Measurements from ENCODE around the gene SLC38A10. TPM values are rescaled to one million over a fixed set of nuclear protein-coding genes. Genes with fewer than 3 reads are reported as not detected.

Gene SLC38A10
- total RNA-seq, 1 experiment from 2014 or later = 43.8 TPM

GRCh38 chr17:81273698-81274470 lies 21.2 kb downstream of the SLC38A10 start:
- H4K5ac ChIP-seq (ENCODE audit: insufficient read length, low read depth, low read length) = no peak overlapping the region
- TF ChIP-seq CTCF (conservative IDR thresholded peaks at IDR 0.05) = no peak
- H3K14ac ChIP-seq (ENCODE audit: insufficient read depth, low read length) = no peak overlapping the region; the same call in 1 of the 2 replicates
- H4K8ac ChIP-seq (replicated peaks; ENCODE audit: insufficient read length, low read depth, low read length) = no peak overlapping the region
- no peaks in the 10 kb centered on the region for H4K20me1 ChIP-seq (ENCODE audit: control insufficient read depth, insufficient read depth, insufficient read length)
- H3K9ac ChIP-seq (ENCODE audit: extremely low read depth, insufficient read length, low read length) = no peak overlapping the region
- no peak overlapping the region; a peak in 1 of 5 replicates for H3K4me3 Mint-ChIP-seq
- no peaks in the 10 kb centered on the region for H3K79me1 ChIP-seq (ENCODE audit: insufficient read depth, low read depth, low read length, poor library complexity, severe bottlenecking)
- H3K4me1 Mint-ChIP-seq = no peaks in the 10 kb centered on the region
- H3K9me3 ChIP-seq (ENCODE audit: control insufficient read depth, low read depth, low read length) = no peaks in the 10 kb centered on the region
- no peaks in the 10 kb centered on the region for H3K4me1 ChIP-seq (ENCODE audit: insufficient read depth, low read length)
- no peak overlapping the region for H3K23ac ChIP-seq (ENCODE audit: insufficient read length, low read depth, low read length)
- H3K18ac ChIP-seq (ENCODE audit: insufficient read length, low read depth, low read length) = no peak overlapping the region
- H3K79me2 ChIP-seq (ENCODE audit: insufficient read depth, low read length) = no peaks in the 10 kb centered on the region
- no peak overlapping the region for H2BK15ac ChIP-seq (ENCODE audit: low read depth, low read length)
- DNase-seq = no peak
- peaks cover 18 to 57% (median 49%) of the 10 kb centered on the region in 3 experiments for H3K36me3 Mint-ChIP-seq (ENCODE audit: insufficient read depth in 1 of 3, low read depth in 3 of 3)
- no peak overlapping the region for H2BK20ac ChIP-seq (ENCODE audit: low read depth, low read length, poor library complexity, severe bottlenecking)
- no peaks in the 10 kb centered on the region for H3K27me3 Mint-ChIP-seq (ENCODE audit: low read depth)
- H3K9me3 Mint-ChIP-seq = no peaks in the 10 kb centered on the region
- no peak overlapping the region for H3K56ac ChIP-seq (ENCODE audit: insufficient read length, low read depth, low read length)
- no peak overlapping the region for H3K27ac ChIP-seq (ENCODE audit: insufficient read length, low read depth, low read length)
- no peaks in the 10 kb centered on the region for H3K27me3 ChIP-seq (ENCODE audit: insufficient read depth, low read length)
- no peak overlapping the region for H2AK5ac ChIP-seq (ENCODE audit: insufficient read length, low read length)
- no peak overlapping the region for H4K91ac ChIP-seq (ENCODE audit: insufficient read length, low read depth, low read length)
- H2BK5ac ChIP-seq (ENCODE audit: insufficient read length, low read length) = no peak overlapping the region
- 0 out of 7 replicates have a peak overlapping the region, but pooled peaks of 1 of the 3 experiments have one; percentile 14 for H3K27ac Mint-ChIP-seq
- H3K23me2 ChIP-seq (ENCODE audit: insufficient read length, low read depth, low read length, poor library complexity, severe bottlenecking) = peaks cover 2% of the 10 kb centered on the region
- H3K4me2 ChIP-seq (ENCODE audit: insufficient read depth, insufficient read length, low read length) = no peak overlapping the region
- H2AFZ ChIP-seq (ENCODE audit: low read length) = no peak overlapping the region
- no peak overlapping the region for H2BK12ac ChIP-seq (ENCODE audit: insufficient read length, low read depth, low read length)
- H3K4ac ChIP-seq (ENCODE audit: low read depth, low read length) = no peak overlapping the region
- H3T11ph ChIP-seq (ENCODE audit: low read length) = no peak overlapping the region
- no CpG with 5 or more reads among the region's 31 CpGs for WGBS (ENCODE audit: extremely low coverage, insufficient read length, low lambda C conversion rate)
- no peak overlapping the region for H2BK120ac ChIP-seq (ENCODE audit: low read depth, low read length, poor library complexity, severe bottlenecking)

Data from H9 (cell line).